AG08396 (cell line): ENCODE results near the gene HIVEP3.
A peak's percentile ranks its signal among the peaks of the same experiment; 100 is the strongest.

ENCODE experiments used
- DNase-seq: peaks from one replicate; pipeline ENCODE4 v3.0.0; 2012; ENCODE audit warnings: low spot score, mixed read lengths

Gene HIVEP3

GRCh38 chr1:41812051-41812450 lies 106.7 kb downstream of the HIVEP3 start:
- DNase-seq: peak; percentile 46

- DNase-seq: no peak
Measured at GRCh38 chr1:41811051-41811795, 107.5 kb downstream of the HIVEP3 start.

DNA sequence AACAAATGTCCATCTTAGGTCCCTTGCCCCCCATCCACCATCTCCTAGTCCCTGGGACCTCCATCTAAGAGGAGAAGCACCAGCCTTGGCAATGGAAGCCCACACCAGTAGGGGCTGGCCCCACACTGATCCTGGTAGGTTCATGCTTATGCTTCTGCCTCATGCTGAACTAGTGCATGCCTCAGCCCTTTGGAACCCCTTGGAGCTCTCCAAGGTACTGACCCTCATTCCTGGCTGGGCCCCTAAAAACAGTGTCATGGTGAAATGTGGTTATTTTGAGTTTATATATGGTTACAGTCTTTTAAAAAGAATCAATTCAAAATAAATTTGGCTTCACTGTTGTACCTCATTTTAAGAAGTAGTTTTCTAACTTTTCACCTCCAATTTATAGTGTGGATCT lies 108.3 kb downstream of the HIVEP3 start:
- DNase-seq: peak; percentile 38

- no peak for DNase-seq
Measured at GRCh38 chr1:41809692-41810091, 109.0 kb downstream of the HIVEP3 start.

DNA sequence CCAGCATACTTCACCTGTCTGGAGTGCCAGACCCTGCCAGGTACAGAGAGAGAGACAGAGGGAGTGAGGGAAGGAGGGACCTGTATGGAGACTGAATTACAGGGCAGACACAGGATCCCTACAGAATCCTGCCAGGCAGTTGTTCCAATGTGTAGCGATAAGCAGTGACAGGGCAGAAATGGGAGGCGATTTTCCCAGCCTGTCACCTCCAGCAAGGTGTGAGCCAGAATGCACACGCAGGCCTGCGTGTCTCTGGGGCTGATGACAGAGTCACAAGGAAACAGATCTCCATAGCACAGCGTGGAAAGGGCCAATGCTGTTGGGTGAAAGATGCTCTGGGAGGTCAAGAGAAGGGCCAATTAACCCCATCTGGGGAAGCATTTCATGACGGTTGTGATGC lies 111.3 kb downstream of the HIVEP3 start:
- no peak for DNase-seq

DNA sequence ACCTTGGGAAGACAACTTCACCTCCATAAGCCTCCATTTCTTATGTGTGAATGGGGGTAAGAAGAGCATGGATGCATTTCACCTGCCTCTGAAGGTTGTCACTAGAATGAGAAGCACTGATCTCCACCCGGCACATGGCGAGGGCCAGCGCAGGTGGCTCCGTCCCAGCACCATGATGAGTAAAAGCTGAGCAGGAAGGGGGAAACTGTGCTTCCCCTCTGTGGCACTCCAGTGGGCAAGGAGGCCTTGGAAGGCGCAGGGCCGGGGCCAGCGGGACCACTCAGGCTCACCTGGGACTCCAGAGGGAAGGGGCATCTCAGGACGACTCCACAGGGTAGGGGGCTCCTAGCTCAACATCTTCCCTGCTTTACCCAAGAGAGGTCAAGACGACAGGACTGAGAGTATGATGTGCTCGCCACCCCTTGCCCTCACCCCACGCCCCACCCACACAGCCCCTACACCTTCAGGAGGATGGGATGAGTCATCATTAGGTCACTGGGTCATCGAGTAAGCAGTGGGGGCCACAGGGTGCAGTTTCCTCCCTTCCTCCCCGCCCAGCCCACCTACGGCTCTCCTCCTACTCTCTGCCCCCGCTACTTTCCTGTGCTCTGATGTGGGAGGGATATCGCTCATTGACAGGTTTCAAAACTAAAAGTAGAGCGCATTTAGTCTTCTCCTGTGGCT lies 112.1 kb downstream of the HIVEP3 start:
- DNase-seq: no peak

DNA sequence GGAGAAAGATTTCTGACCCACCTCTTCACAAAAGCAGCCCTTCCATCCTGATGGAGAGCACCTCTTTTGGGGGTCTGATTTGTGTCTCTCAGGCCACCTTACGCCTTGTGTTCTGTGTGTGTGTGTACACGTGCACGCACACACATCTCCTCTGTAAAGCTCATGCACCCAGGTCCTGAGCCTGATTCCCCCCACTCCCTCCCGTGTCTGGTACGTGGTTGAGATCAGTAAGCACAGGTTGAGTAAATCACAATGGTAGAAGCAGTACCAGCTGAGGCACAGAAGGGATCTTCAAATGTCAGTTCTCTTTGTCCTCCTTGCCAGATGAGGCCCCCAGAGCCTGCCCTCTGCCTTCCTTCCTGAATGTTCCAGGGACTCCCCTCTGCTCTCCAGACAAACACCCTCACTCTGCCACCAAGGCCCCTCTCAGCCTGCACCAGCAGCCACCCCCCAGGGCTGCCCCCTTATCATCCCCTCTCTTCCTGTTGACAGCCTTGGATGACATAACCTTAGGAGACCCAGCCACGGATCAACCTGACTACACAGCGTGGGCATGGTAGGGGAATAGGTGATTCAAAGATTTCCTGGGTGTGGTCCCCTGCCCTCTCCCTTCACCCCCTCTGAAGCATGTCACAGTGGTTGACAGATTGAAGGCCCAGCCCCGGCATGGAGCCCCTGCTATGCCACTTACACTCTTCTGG lies 112.8 kb downstream of the HIVEP3 start:
- DNase-seq: no peak

DNA sequence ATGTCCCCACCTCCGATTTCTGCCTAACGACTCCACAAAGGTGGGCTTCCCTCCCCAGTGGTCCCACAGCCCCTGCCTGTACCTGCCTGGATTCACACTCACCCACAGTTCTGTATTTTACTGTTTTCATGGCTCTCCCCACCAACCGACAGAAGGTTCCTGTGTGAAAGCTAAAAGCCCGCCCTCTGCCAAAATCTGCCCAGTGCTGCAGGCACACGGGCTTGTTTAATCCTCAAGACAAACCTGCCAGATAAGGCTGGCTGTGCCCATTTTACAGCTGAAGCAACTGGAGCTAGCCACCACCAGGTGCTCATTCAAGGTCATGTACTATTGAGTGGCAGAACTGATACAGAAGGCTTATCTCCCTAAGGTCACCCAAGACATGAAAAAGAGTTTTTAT lies 114.5 kb downstream of the HIVEP3 start:
- no peak for DNase-seq

DNA sequence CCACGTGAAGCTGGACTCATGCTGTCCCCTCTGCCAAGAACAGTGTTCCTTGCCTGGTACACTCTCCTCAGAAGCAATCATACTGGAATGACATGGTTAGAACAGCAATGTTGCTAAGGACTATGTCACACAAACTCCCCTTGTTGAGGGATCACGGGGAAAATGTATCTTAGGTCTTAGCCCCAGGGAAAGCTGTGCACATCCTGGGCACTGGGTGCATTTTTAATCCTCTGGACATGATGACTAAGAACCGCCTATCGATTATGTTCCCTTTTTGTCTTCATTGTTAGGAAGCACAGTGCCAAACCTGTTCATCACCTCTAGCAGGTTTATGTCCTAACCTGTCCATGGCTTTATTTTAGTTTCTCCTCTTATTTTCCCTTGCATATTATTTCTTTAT lies 115.1 kb downstream of the HIVEP3 start:
- no peak for DNase-seq

DNA sequence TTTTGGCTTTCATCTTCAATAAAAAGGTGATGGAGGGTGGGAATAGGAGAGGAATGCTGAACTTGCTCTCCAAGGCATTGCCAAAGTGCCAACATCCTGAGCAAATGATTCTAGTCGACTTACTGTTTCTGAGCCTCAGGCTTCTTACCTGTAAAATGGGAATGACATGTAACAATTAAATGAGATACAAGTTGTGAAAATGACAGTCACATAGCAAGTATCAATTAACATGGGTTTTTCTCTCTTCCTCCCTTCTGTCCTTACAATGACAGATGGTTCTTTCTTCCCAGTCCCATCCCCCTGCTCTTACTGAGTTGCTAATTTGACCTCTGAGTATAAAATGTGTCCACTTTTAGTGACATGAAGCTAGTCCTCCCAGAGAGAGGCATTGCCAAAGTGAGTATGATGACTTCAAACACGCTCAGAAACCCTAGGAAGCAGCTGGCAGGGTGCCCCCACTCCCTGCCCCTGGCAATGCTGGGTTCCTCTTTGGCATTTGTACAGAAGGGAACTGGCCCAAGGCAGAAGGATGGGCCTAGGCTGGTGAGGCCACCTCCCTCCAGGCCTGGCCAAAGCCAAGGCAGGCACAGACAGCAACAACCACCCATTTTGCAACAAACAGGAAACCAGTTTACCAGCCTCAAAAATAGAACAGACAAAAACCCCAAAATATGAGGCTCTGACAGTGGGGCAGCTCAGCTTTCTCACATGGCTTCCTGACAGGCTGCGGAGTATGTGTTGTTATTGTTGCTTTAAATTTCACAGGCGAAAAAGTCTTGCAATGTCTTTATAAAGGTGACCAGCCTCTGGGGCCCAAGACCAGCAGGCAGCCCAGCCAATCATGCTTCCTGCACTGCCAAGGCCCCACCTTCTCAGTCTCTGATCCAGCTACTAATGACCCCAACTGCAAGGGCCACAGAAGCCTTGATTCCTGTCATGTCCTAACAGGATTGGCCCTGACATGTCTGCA lies 115.9 kb downstream of the HIVEP3 start:
- DNase-seq: no peak

DNA sequence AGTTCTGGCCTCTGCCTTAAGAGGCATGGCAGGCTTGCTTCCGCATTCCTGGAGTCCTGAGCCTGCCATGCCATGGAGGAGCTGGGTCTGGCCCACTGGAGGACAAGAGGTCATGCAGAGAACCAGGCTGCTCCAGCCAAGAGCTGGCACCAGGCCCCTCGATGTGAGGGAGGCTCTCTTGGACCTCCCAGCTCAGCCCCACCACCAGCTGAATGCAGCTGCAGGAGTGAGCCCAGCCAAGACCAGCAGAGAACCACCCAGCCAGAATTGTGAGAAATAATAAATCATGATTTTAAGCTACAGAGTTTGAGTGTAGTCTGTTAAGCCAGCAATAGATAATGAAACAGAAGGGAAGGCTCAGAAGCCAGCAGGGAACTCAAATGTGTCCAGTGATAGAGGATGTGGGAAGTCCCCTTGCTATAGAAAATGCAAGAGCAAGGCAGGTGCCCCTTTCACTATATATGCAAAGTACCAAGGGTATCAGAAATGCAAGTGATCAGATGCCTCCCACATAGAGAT lies 118.4 kb downstream of the HIVEP3 start:
- DNase-seq: no peak

- DNase-seq: no peak
Measured at GRCh38 chr1:41799723-41800122, 119.0 kb downstream of the HIVEP3 start.

DNA sequence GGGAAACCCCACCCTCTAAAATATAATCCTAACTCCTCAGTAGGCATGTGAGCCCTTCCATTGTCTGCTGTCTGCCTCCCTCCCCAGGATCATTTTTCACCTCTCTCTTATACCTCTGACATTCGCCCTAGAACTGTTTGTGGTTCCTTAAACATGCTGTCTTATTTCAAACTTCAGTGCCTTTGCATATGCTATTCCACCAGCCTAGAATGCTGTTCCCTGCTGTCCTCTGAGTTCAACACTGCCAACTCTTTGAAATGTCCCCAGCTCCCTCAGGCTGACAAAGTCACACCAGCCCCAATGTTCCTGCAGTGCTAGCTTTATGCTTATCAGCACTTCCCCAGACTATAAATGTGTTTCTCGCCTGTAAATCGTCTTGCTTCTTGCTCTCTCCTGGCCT lies 119.5 kb downstream of the HIVEP3 start:
- no peak for DNase-seq

- DNase-seq: no peak
Measured at GRCh38 chr1:41795205-41795762, 123.4 kb downstream of the HIVEP3 start.

DNA sequence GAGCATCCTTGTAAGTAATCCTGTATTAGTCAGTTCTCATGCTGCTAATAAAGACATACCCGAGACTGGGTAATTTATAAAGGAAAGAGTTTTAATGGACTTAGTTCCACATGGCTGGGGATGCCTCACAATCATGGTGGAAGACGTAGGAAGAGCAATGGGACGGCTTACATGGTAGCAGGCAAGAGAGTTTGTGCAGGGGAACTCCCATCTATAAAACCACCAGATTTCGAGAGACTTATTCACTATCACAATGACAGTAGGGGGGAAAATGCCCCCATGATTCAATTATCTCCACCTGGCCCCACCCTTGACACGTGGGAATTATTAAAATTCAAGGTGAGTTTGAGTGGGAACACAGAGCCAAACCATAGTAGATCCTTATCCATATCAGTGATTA lies 124.7 kb downstream of the HIVEP3 start:
- DNase-seq: no peak

- DNase-seq: no peak
Measured at GRCh38 chr1:41792485-41792770, 126.3 kb downstream of the HIVEP3 start.

GRCh38 chr1:41791667-41792484 lies 126.8 kb downstream of the HIVEP3 start:
- no peak for DNase-seq

DNA sequence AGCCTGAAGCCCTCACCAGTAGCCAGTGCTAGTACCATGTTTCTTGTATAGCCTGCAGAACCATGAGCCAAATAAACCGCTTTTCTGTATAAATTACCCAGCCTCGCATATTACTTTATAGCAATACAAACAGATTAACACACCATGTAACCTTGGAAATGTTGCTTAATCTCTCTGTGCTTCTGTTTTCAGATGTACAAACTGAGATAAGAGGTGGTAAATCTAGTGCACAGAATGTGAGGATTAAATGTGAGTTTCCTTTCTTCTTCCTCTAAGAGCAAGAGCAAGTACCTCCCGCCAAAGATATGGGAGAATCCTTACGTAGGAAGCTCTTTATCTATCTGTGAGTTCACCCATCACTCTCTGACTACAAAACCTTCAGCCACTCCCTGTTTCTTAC lies 128.4 kb downstream of the HIVEP3 start:
- no peak for DNase-seq

DNA sequence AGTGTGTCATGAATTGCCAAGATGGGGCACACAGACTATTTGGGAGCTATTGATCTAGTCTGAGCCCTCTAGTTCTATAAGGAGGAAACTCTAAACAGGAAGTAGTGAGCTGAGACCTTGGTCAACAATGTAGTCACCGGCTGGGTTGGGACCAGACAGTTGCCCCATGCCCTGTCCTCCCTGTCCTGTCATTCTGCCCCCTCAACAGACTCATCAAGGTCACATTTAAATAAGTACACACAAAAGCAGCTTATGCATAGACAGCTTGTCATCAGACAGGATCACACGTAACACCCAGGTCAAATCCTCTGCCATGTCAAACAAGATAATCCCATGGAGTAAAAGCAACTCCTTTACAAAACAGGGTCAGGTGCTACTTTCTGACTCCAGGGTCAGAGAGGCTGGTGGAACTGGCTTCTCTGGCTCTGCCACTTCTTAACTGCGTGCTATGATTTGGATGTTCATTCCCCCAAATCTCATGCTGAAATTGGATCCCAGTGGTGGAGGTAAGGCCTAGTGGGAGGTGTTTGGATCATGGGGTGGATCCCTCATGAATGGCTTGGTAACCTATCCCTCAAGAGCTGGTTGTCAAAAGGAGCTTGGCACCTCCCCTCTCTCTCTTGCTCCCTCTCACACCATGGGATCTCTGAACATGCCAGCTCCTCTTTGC lies 128.9 kb downstream of the HIVEP3 start:
- DNase-seq: no peak

GRCh38 chr1:41788427-41788826 lies 130.3 kb downstream of the HIVEP3 start:
- DNase-seq: no peak
